Fibroblast of lung (primary cell): Measurements from ENCODE around the gene IL3.

Source experiments
- EZH2 ChIP-seq: IDR thresholded peaks from 2 replicates; pipeline ENCODE4 v1.5.1; 2012; ENCODE audit warnings: low read length, control low read depth, mild to moderate bottlenecking; ENCODE audit errors: missing control alignments
- TF ChIP-seq, protein P1 (sequence below), 2 donors: IDR thresholded peaks in 1 of 2; conservative IDR thresholded peaks in 1 of 2; 1 replicate in 1 of 2; 2 replicates in 1 of 2; pipeline ENCODE4 v1.5.1; 2011 to 2012; ENCODE audit warnings: low read length in 2 of 2, control low read depth in 1 of 2, inconsistent platforms in 1 of 2, low read depth in 1 of 2, mild to moderate bottlenecking in 1 of 2

DNA sequence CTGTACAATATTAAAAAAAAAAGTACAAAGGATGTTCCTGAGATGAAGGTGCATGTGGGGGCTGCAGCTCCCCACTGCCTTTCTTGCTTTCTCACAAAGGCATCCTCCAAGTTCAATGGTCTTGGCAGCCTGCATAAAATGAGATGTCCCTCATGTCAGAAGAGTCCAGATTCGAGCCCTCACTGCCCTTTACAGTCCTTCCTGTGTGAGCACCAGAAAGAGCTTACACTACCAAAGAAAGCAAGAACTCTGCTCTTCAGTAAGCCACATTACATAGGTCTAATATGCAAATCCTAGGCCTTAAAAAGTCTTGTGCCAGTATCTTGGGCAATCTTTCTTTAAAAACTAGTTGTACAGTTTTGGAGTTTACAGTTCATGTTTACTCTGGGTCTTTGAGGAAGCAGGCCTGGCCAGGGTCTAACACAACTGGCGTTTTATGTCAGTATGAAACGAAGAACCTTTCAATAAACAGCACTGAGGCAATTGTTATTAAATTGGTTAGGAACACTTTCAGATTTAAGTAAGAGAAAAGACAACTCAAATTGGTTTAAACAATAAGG lies 49.1 kb downstream of the IL3 start:
- TF ChIP-seq EZH2: no peak
- TF ChIP-seq, protein P1, sequence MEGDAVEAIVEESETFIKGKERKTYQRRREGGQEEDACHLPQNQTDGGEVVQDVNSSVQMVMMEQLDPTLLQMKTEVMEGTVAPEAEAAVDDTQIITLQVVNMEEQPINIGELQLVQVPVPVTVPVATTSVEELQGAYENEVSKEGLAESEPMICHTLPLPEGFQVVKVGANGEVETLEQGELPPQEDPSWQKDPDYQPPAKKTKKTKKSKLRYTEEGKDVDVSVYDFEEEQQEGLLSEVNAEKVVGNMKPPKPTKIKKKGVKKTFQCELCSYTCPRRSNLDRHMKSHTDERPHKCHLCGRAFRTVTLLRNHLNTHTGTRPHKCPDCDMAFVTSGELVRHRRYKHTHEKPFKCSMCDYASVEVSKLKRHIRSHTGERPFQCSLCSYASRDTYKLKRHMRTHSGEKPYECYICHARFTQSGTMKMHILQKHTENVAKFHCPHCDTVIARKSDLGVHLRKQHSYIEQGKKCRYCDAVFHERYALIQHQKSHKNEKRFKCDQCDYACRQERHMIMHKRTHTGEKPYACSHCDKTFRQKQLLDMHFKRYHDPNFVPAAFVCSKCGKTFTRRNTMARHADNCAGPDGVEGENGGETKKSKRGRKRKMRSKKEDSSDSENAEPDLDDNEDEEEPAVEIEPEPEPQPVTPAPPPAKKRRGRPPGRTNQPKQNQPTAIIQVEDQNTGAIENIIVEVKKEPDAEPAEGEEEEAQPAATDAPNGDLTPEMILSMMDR (conservative IDR thresholded peaks at IDR 0.05 in 1 of 2, IDR thresholded peaks at IDR 0.05 in 1 of 2; ENCODE audit: low read depth in 1 of 2, low read length in 2 of 2): no peak
